Chondrocyte (in vitro differentiated cells): ENCODE results near the gene RPS4Y2. TPM values are rescaled to one million over a fixed set of nuclear protein-coding genes. Genes with fewer than 3 reads are reported as not detected.

Source experiments
- DNase-seq: peaks from one replicate; pipeline ENCODE4 v3.0.0; 2021; ENCODE audit warnings: mixed read lengths, low spot score
- H3K27ac Mint-ChIP-seq: one replicate; pipeline ENCODE4 v1.8.0; 2021; ENCODE audit warnings: mild to moderate bottlenecking, moderate library complexity, mixed read lengths; ENCODE audit not compliant: unreplicated experiment
- H3K27me3 Mint-ChIP-seq: 2 replicates; pipeline ENCODE4 v1.8.0; 2021; ENCODE audit warnings: low read depth, mixed read lengths
- H3K36me3 Mint-ChIP-seq: 2 replicates; pipeline ENCODE4 v1.8.0; 2021; ENCODE audit warnings: low read depth, mixed read lengths
- H3K4me1 Mint-ChIP-seq: 2 replicates; pipeline ENCODE4 v1.8.0; 2021; ENCODE audit warnings: low read depth, mild to moderate bottlenecking, mixed read lengths
- H3K4me3 Mint-ChIP-seq: one replicate; pipeline ENCODE4 v1.8.0; 2021; ENCODE audit warnings: mild to moderate bottlenecking, moderate library complexity, mixed read lengths; ENCODE audit not compliant: unreplicated experiment
- H3K9me3 Mint-ChIP-seq: 2 replicates; pipeline ENCODE4 v1.8.0; 2021; ENCODE audit warnings: low read depth, mixed read lengths
- total RNA-seq: library from RNA; stranded (reverse); gene quantifications from 3 replicates; pipeline ENCODE4 v1.2.1, GENCODE V29; 2021
- TF ChIP-seq, protein P1 (sequence below): fragments of 200-600 bp; sonication (generic); IDR thresholded peaks from 2 replicates; pipeline ENCODE4 v1.5.0; 2021; ENCODE audit warnings: antibody characterized with exemption, mild to moderate bottlenecking, moderate library complexity

Gene RPS4Y2
- total RNA-seq, 1 donor from 2014 or later, result not detected

DNA sequence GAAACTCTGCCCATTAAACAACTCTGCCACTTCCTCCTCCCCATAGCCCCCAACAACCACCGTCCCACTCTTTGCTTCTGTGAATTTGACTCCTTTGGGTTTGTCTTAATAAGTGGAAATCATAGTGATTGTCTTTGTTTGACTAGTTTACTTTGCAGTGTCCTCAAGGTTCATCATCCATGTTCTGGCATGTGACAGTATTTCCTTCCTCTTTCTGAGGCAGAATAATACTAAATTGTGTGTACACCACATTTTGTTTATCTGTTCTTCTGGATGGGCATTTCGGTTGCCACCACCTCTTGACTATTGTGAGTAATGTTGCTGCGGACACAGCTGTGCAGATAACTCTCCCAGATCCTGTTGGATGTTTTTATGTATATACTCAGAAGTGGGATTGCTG, 14.8 kb downstream of the RPS4Y2 start:
- TF ChIP-seq, protein P1, sequence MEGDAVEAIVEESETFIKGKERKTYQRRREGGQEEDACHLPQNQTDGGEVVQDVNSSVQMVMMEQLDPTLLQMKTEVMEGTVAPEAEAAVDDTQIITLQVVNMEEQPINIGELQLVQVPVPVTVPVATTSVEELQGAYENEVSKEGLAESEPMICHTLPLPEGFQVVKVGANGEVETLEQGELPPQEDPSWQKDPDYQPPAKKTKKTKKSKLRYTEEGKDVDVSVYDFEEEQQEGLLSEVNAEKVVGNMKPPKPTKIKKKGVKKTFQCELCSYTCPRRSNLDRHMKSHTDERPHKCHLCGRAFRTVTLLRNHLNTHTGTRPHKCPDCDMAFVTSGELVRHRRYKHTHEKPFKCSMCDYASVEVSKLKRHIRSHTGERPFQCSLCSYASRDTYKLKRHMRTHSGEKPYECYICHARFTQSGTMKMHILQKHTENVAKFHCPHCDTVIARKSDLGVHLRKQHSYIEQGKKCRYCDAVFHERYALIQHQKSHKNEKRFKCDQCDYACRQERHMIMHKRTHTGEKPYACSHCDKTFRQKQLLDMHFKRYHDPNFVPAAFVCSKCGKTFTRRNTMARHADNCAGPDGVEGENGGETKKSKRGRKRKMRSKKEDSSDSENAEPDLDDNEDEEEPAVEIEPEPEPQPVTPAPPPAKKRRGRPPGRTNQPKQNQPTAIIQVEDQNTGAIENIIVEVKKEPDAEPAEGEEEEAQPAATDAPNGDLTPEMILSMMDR, result no peak
- H3K27ac Mint-ChIP-seq, result no peak overlapping the region
- H3K27me3 Mint-ChIP-seq, result no peaks in the 10 kb centered on the region
- no peak overlapping the region for H3K4me3 Mint-ChIP-seq
- H3K9me3 Mint-ChIP-seq, result no peaks in the 10 kb centered on the region
- H3K36me3 Mint-ChIP-seq, result no peaks in the 10 kb centered on the region
- H3K4me1 Mint-ChIP-seq, result no peaks in the 10 kb centered on the region
- no peak for DNase-seq

DNA sequence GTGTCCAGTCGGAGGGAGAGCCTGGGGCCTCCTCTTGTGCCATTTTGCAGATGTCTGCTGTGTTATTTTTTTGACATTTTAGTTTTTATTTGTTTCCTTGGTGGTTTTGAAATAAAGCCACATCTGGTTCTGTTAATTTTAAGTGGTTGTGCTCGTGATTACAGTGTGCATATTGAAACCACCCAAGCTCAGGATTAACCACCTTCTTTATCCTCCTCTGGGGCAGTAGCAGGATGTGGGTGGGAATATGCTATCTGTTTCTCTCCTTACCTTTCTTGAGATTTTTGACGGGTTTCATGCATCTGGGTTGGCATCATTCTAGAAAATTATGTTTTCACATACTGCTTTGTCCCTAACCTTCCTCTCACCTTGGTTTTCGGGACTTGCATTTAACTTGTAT, 20.2 kb downstream of the RPS4Y2 start:
- H3K36me3 Mint-ChIP-seq, result no peaks in the 10 kb centered on the region

DNA sequence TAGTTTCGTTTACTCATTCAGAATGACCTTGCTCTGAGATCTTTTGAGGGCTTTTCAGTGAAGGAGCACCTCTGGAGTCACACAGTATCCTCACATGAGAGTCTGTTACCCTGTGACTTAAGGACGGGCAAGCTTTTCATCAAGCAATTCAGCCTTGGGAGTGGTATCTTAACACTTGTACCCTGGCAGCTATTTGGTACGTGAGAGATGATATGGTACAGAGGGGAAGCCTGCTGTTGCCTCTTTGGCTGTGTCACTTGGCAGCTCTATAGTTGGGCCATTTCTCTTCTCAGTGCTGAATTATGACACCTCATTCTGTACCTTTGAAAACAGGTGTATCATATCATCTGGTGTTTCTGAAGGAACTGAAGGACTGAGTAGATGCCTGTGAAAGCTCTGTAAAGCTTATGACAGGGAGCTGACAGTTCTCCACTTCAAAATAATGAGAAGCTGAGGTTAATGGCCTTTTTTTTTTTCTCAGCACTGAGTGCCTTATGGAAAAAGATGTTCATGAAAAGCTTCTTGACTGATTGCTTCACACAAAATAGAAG, 24.3 kb downstream of the RPS4Y2 start:
- H3K27me3 Mint-ChIP-seq, result no peaks in the 10 kb centered on the region
- no peak overlapping the region for H3K4me3 Mint-ChIP-seq
- H3K4me1 Mint-ChIP-seq, result no peaks in the 10 kb centered on the region
- TF ChIP-seq, protein P1, result no peak
- DNase-seq, result no peak
- no peaks in the 10 kb centered on the region for H3K9me3 Mint-ChIP-seq
- H3K36me3 Mint-ChIP-seq, result no peaks in the 10 kb centered on the region
- H3K27ac Mint-ChIP-seq, result no peak overlapping the region

More for the DNA sequence above, 20.2 kb downstream of the RPS4Y2 start:
- no peak for DNase-seq
- TF ChIP-seq, protein P1, result no peak
- H3K27ac Mint-ChIP-seq, result no peak overlapping the region
- H3K9me3 Mint-ChIP-seq, result no peaks in the 10 kb centered on the region
- no peaks in the 10 kb centered on the region for H3K4me1 Mint-ChIP-seq
- H3K27me3 Mint-ChIP-seq, result no peaks in the 10 kb centered on the region
- no peak overlapping the region for H3K4me3 Mint-ChIP-seq

DNA sequence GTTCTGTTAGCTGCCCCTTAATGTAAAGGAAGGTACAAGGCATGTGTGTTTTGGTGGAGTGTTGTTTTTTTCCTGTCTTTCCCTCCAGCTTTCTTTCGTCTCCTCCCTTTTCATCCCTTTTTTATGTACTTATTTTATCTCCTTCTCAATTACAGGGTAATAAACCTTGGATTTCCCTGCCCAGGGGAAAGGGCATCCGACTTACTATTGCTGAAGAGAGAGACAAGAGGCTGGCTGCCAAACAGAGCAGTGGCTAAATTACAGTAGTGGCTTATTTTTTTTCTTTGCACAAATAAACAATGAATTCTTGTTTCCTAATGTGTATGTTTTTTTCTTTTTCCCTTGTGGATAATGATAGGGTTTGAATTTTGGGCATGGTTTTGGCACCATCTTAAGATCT, 24.9 kb downstream of the RPS4Y2 start:
- Mint-ChIP-seq H3K36me3 (no peaks in the 10 kb centered on the region), H3K27ac (no peak overlapping the region), H3K9me3 (no peaks in the 10 kb centered on the region), H3K4me1 (no peaks in the 10 kb centered on the region), H3K4me3 (no peak overlapping the region), H3K27me3 (no peaks in the 10 kb centered on the region)
- no peak for DNase-seq
- TF ChIP-seq, protein P1, result no peak

DNA sequence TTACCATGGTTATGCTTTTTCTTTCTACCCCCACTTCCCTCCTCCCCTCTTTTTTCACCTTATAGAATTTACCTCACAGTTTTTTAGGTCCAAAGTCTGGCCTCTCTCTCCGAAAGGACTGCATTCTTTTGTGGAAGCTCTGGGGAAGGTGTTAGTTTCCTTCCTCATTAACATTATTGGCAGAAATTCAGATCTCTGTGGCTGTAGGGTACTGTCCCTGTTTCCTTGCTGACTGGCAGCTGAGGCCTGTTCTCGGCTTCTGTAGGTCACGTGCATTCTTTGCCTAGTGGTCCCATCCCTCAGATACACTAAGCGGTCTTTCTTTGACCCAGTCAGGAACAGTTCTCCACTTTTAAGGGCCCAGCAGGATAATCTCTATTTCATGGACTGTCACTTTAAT, 25.5 kb downstream of the RPS4Y2 start:
- TF ChIP-seq, protein P1, result no peak
- Mint-ChIP-seq H3K36me3 (no peaks in the 10 kb centered on the region), H3K27ac (no peak overlapping the region), H3K27me3 (no peaks in the 10 kb centered on the region), H3K4me3 (no peak overlapping the region), H3K4me1 (no peaks in the 10 kb centered on the region), H3K9me3 (no peaks in the 10 kb centered on the region)
- DNase-seq, result no peak
